Measurements from ENCODE around the gene NLGN2. TPM values are rescaled to one million over a fixed set of nuclear protein-coding genes. Genes with fewer than 3 reads are reported as not detected.

NLGN2 gene
- polyA plus RNA-seq, 4 donors: 0.22 to 6.1 (median 2.6) TPM

DNA sequence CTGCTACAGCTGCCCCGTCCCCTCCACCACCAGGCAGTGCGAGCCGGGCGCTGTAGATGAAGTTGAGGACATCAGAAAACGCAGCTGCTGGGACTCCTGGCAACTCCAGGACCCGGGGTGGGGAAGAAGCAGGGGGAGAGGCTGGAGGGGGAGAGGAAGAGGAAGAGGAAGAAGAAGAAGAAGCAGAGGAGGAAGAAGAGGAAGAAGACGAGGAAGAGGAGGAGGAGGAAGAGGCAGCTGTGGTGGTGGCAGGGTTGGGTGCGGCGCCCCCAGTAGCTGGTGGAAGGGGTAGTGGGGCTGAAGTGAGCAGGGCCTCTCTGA, 58.6 kb downstream of the NLGN2 start:
- FAIRE-seq: no peak
- peaks cover 3 to 78% (median 8%) of the 10 kb centered on the region in 3 donors for H3K36me3 ChIP-seq (ENCODE audit: control insufficient read depth in 3 of 3, insufficient read depth in 2 of 3, low read depth in 1 of 3, low read length in 3 of 3)
- no peak overlapping the region for H3K4me3 ChIP-seq (ENCODE audit: low read depth in 1 of 3, low read length in 3 of 3)
- DNase-seq: no peak
- peaks cover 0 to 3% (median 2%) of the 10 kb centered on the region in 3 donors for H3K4me1 ChIP-seq (ENCODE audit: control insufficient read depth in 3 of 3, insufficient read depth in 2 of 3, low read depth in 1 of 3, low read length in 2 of 3)
- H3K27ac ChIP-seq (ENCODE audit: low read depth in 1 of 3, low read length in 2 of 3): peak overlapping the region in 1 of 3 donors; percentile 41
- WGBS, 3 donors: 88 to 94% (median 90%) methylated on average over 9 of the region's 9 CpGs
- H3K9me3 ChIP-seq (ENCODE audit: control insufficient read depth in 2 of 2, insufficient read depth in 1 of 2, low read depth in 1 of 2, low read length in 1 of 2): no peaks in the 10 kb centered on the region
- H3K27me3 ChIP-seq (ENCODE audit: control insufficient read depth in 3 of 3, insufficient read depth in 3 of 3, low read length in 3 of 3): no peaks in the 10 kb centered on the region

DNA sequence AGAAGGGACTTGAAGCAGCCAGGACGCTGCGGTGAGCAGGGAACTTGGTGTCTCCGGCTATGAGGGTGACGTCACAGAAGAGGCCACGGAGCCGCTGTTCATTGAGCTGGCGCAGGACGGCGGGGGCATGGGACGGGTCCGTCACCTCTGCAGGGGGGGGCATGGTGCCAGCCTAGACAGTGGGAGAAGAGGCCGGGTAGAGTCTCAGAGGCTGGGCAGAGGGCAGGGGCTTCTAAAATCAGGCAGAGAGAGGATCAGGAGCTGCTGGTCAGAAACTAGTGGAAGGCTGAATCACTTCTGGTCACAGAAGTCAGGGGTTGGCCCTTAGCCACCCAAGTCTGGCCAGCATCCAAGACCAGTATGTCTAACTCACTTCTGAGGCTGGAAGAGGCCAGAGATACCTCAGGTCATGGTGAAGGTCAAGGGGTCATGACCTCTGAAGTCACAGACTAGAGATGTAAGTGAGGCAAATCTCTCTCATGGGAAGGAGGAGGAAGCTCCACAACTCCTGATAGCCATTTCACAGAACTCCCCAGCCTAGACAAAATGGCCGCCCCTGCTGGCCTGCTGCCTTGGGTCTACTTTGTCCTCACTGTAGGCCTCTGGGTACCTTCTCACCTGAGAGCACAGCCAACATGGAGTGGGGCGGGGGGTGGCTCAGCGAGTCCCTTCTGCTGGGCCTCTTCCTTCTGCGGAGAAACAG, 59.1 kb downstream of the NLGN2 start:
- Histone ChIP-seq H3K4me3 (ENCODE audit: low read depth in 1 of 3, low read length in 3 of 3) (no peak overlapping the region), H3K9me3 (ENCODE audit: control insufficient read depth in 2 of 2, insufficient read depth in 1 of 2, low read depth in 1 of 2, low read length in 1 of 2) (no peaks in the 10 kb centered on the region), H3K36me3 (ENCODE audit: control insufficient read depth in 3 of 3, insufficient read depth in 2 of 3, low read depth in 1 of 3, low read length in 3 of 3) (peaks cover 3 to 76% (median 8%) of the 10 kb centered on the region in 3 donors), H3K4me1 (ENCODE audit: control insufficient read depth in 3 of 3, insufficient read depth in 2 of 3, low read depth in 1 of 3, low read length in 2 of 3) (peaks cover 0 to 7% (median 2%) of the 10 kb centered on the region in 3 donors), H3K27me3 (ENCODE audit: control insufficient read depth in 3 of 3, insufficient read depth in 3 of 3, low read length in 3 of 3) (no peaks in the 10 kb centered on the region), H3K27ac (ENCODE audit: low read depth in 1 of 3, low read length in 2 of 3) (peak overlapping the region in 1 of 3 donors; percentile 41)
- FAIRE-seq: no peak
- 87 to 95% (median 88%) methylated on average over 15 to 16 of the region's 16 CpGs for WGBS, 3 donors
- DNase-seq: no peak

DNA sequence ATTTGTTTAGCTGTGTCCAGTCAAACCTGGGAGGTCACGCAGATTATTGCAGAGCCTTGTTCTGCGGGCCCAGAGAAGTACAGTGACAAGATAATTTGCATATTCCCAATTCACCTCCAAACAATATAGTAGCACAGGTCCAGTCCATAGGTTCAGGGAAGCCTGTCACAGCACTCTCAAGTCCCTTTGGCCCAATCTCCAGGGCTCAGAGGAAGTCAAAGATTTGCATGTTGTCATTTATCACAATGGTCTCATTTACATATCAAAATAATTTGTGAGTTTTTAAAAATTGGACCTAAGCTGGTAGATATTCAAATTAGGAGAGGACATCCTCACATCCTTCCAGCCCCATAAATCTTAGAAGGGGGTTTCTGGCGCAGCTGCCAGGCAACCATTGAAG, 59.9 kb downstream of the NLGN2 start:
- peaks cover 0 to 8% (median 2%) of the 10 kb centered on the region in 3 donors for H3K4me1 ChIP-seq (ENCODE audit: control insufficient read depth in 3 of 3, insufficient read depth in 2 of 3, low read depth in 1 of 3, low read length in 2 of 3)
- peak overlapping the region in 1 of 3 donors; percentile 41 for H3K27ac ChIP-seq (ENCODE audit: low read depth in 1 of 3, low read length in 2 of 3)
- H3K27me3 ChIP-seq (ENCODE audit: control insufficient read depth in 3 of 3, insufficient read depth in 3 of 3, low read length in 3 of 3): no peaks in the 10 kb centered on the region
- H3K36me3 ChIP-seq (ENCODE audit: control insufficient read depth in 3 of 3, insufficient read depth in 2 of 3, low read depth in 1 of 3, low read length in 3 of 3): peaks cover 2 to 74% (median 8%) of the 10 kb centered on the region in 3 donors
- FAIRE-seq (no peak), DNase-seq (no peak)
- H3K4me3 ChIP-seq (ENCODE audit: low read depth in 1 of 3, low read length in 3 of 3): no peak overlapping the region
- no peaks in the 10 kb centered on the region for H3K9me3 ChIP-seq (ENCODE audit: control insufficient read depth in 2 of 2, insufficient read depth in 1 of 2, low read depth in 1 of 2, low read length in 1 of 2)
- 84 to 96% (median 94%) methylated on average over 3 of the region's 3 CpGs for WGBS, 3 donors

DNA sequence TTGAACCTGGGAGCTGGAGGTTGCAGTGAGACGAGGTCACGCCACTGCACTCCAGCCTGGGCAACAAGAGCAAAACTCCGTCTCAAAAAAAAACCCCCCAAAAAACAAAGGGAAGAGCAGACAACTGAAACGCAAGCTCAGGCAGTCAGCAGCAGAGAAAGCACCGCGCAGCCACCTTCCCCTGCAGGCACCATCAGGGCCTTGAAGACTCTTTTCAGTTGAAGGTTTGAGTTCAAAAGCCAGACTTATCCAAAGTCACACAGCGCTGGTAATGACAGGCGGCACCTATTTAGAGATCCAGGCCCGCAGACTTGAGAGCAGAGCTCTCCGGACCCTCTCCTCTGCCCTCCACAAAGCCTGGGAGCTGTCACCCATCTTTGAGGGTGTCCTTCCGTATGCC, 60.6 kb downstream of the NLGN2 start:
- peaks cover 0 to 68% (median 7%) of the 10 kb centered on the region in 3 donors for H3K36me3 ChIP-seq (ENCODE audit: control insufficient read depth in 3 of 3, insufficient read depth in 2 of 3, low read depth in 1 of 3, low read length in 3 of 3)
- 93 to 96% (median 95%) methylated on average over 11 of the region's 11 CpGs for WGBS, 3 donors
- no peaks in the 10 kb centered on the region for H3K27me3 ChIP-seq (ENCODE audit: control insufficient read depth in 3 of 3, insufficient read depth in 3 of 3, low read length in 3 of 3)
- no peak overlapping the region for H3K27ac ChIP-seq (ENCODE audit: low read depth in 1 of 3, low read length in 2 of 3)
- DNase-seq (no peak), FAIRE-seq (no peak)
- H3K9me3 ChIP-seq (ENCODE audit: control insufficient read depth in 2 of 2, insufficient read depth in 1 of 2, low read depth in 1 of 2, low read length in 1 of 2): no peaks in the 10 kb centered on the region
- H3K4me3 ChIP-seq (ENCODE audit: low read depth in 1 of 3, low read length in 3 of 3): no peak overlapping the region
- peaks cover 0 to 8% (median 2%) of the 10 kb centered on the region in 3 donors for H3K4me1 ChIP-seq (ENCODE audit: control insufficient read depth in 3 of 3, insufficient read depth in 2 of 3, low read depth in 1 of 3, low read length in 2 of 3)

DNA sequence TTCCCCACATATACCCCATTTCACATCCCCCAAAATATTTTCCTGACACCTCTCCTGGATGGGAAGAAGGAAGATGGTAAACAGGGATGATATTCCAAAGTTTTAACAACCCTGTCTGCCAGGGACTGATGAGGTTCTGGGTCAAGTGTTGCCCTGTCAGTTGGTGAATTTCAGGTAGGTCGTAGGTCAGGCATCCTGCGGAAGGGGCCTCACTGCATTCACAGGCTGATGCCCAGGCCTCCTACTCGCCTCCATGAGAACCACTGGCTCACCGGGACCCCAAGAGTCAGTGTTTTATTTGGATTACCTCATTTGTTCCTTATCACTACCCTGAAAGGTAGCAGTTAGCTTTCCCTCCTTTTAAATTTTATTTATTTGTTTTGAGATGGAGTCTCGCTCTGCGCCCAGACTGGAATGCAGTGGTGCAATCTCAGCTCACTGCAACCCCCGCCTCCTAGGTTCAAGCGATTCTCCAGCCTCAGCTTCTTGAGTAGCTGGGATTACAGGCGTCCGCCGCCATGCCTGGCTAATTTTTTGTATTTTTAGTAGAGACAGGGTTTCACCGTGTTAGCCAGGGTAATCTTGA, 61.3 kb downstream of the NLGN2 start:
- H3K4me1 ChIP-seq (ENCODE audit: control insufficient read depth in 3 of 3, insufficient read depth in 2 of 3, low read depth in 1 of 3, low read length in 2 of 3): peaks cover 0 to 8% (median 2%) of the 10 kb centered on the region in 3 donors

More for the DNA sequence above, 61.3 kb downstream of the NLGN2 start:
- H3K27ac ChIP-seq (ENCODE audit: low read depth in 1 of 3, low read length in 2 of 3): no peak overlapping the region
- H3K9me3 ChIP-seq (ENCODE audit: control insufficient read depth in 2 of 2, insufficient read depth in 1 of 2, low read depth in 1 of 2, low read length in 1 of 2): no peaks in the 10 kb centered on the region
- 83 to 85% (median 84%) methylated on average over 12 of the region's 12 CpGs for WGBS, 3 donors
- H3K4me3 ChIP-seq (ENCODE audit: low read depth in 1 of 3, low read length in 3 of 3): no peak overlapping the region
- DNase-seq: no peak
- FAIRE-seq: no peak
- no peaks in the 10 kb centered on the region for H3K27me3 ChIP-seq (ENCODE audit: control insufficient read depth in 3 of 3, insufficient read depth in 3 of 3, low read length in 3 of 3)
- peaks cover 0 to 68% (median 5%) of the 10 kb centered on the region in 3 donors for H3K36me3 ChIP-seq (ENCODE audit: control insufficient read depth in 3 of 3, insufficient read depth in 2 of 3, low read depth in 1 of 3, low read length in 3 of 3)

Other genes starting within 250 kb of the NLGN2 start
- gene ASGR1, start 228.5 kb upstream of the NLGN2 start, polyA plus RNA-seq: 1 to 10 TPM; 1.9 to 2.9 (median 2.7) TPM
- 1 to 10 TPM in 3 of 4 donors, under 1 TPM in 1; 0.67 to 9.2 (median 4.2) TPM for gene DLG4, start 188.0 kb upstream of the NLGN2 start, polyA plus RNA-seq
- 1,000 to 10,000 TPM in 2 of 4 donors, 100 to 1,000 TPM in 2; 424 to 2,630 (median 1,444) TPM for gene ACADVL, start 187.9 kb upstream of the NLGN2 start, polyA plus RNA-seq
- gene DVL2, start 173.3 kb upstream of the NLGN2 start, polyA plus RNA-seq: 10 to 100 TPM in 3 of 4 donors, 1 to 10 TPM in 1; 8.1 to 44.4 (median 16.0) TPM
- 10 to 100 TPM; 26.4 to 44.3 (median 36.0) TPM for gene PHF23, start 168.4 kb upstream of the NLGN2 start, polyA plus RNA-seq
- gene GABARAP, start 165.4 kb upstream of the NLGN2 start, polyA plus RNA-seq: 1,000 to 10,000 TPM in 1 of 4 donors, 100 to 1,000 TPM in 3; 541 to 1,100 (median 797) TPM
- gene CTDNEP1, start 156.1 kb upstream of the NLGN2 start, polyA plus RNA-seq: 100 to 1,000 TPM in 2 of 4 donors, 10 to 100 TPM in 2; 70.0 to 132 (median 89.3) TPM
- gene ELP5, start 155.6 kb upstream of the NLGN2 start, polyA plus RNA-seq: 10 to 100 TPM; 31.3 to 84.6 (median 45.4) TPM
- gene CLDN7, start 145.4 kb upstream of the NLGN2 start, polyA plus RNA-seq: 100 to 1,000 TPM; 309 to 561 (median 332) TPM
- gene SLC2A4, start 126.1 kb upstream of the NLGN2 start, polyA plus RNA-seq: 1 to 10 TPM in 2 of 4 donors, under 1 TPM in 2; 0.31 to 5.0 (median 1.2) TPM
- 10 to 100 TPM in 2 of 4 donors, 1 to 10 TPM in 2; 4.0 to 49.6 (median 11.1) TPM for gene YBX2, start 113.2 kb upstream of the NLGN2 start, polyA plus RNA-seq
- gene EIF5A, start 100.2 kb upstream of the NLGN2 start, polyA plus RNA-seq: 100 to 1,000 TPM; 238 to 606 (median 340) TPM
- gene GPS2, start 92.5 kb upstream of the NLGN2 start, polyA plus RNA-seq: 100 to 1,000 TPM in 2 of 4 donors, 10 to 100 TPM in 2; 48.3 to 152 (median 86.3) TPM
- 10 to 100 TPM; 14.3 to 36.9 (median 22.7) TPM for gene NEURL4, start 78.5 kb upstream of the NLGN2 start, polyA plus RNA-seq
- 10 to 100 TPM in 1 of 4 donors, 1 to 10 TPM in 3; 3.8 to 43.5 (median 8.5) TPM for gene ACAP1, start 71.3 kb upstream of the NLGN2 start, polyA plus RNA-seq
- 1 to 10 TPM; 6.0 to 8.6 (median 7.9) TPM for gene KCTD11, start 55.7 kb upstream of the NLGN2 start, polyA plus RNA-seq
- gene TMEM95, start 52.7 kb upstream of the NLGN2 start, polyA plus RNA-seq: not detected
- 10 to 100 TPM in 2 of 4 donors, 1 to 10 TPM in 2; 8.8 to 16.3 (median 10.7) TPM for gene TNK1, start 26.8 kb upstream of the NLGN2 start, polyA plus RNA-seq
- gene PLSCR3, start 13.3 kb upstream of the NLGN2 start, polyA plus RNA-seq: 10 to 100 TPM in 3 of 4 donors, 1 to 10 TPM in 1; 6.3 to 18.0 (median 13.6) TPM
- 100 to 1,000 TPM; 193 to 771 (median 385) TPM for gene TMEM256, start 3.7 kb upstream of the NLGN2 start, polyA plus RNA-seq
- gene SPEM1, start 12.5 kb downstream of the NLGN2 start, polyA plus RNA-seq: not detected
- gene SPEM2, start 17.8 kb downstream of the NLGN2 start, polyA plus RNA-seq: not detected
- not detected for gene SPEM3, start 21.0 kb downstream of the NLGN2 start, polyA plus RNA-seq
- 10 to 100 TPM in 2 of 4 donors, 1 to 10 TPM in 2; 9.3 to 14.9 (median 10.2) TPM for gene TMEM102, start 27.6 kb downstream of the NLGN2 start, polyA plus RNA-seq
- gene FGF11, start 31.7 kb downstream of the NLGN2 start, polyA plus RNA-seq: under 1 TPM in 2 of 4 donors, not detected in 2; 0.61 to 0.86 TPM
- gene CHRNB1, start 37.2 kb downstream of the NLGN2 start, polyA plus RNA-seq: 10 to 100 TPM in 3 of 4 donors, 1 to 10 TPM in 1; 8.4 to 11.9 (median 10.4) TPM
- 10 to 100 TPM in 2 of 4 donors, 1 to 10 TPM in 2; 7.6 to 76.4 (median 12.4) TPM for gene ZBTB4, start 71.8 kb downstream of the NLGN2 start, polyA plus RNA-seq
- gene SLC35G6, start 73.6 kb downstream of the NLGN2 start, polyA plus RNA-seq: under 1 TPM in 1 of 4 donors, not detected in 3; 0.49 TPM
- gene POLR2A, start 76.5 kb downstream of the NLGN2 start, polyA plus RNA-seq: 100 to 1,000 TPM in 1 of 4 donors, 10 to 100 TPM in 2, 1 to 10 TPM in 1; 10.0 to 104 (median 20.8) TPM
- 10 to 100 TPM in 3 of 4 donors, 1 to 10 TPM in 1; 8.1 to 31.1 (median 22.1) TPM for gene TNFSF12, start 141.2 kb downstream of the NLGN2 start, polyA plus RNA-seq
- gene TNFSF13, start 150.9 kb downstream of the NLGN2 start, polyA plus RNA-seq: 100 to 1,000 TPM in 1 of 4 donors, 10 to 100 TPM in 3; 23.0 to 107 (median 28.5) TPM
- 10 to 100 TPM; 39.8 to 66.7 (median 53.3) TPM for gene SENP3, start 154.1 kb downstream of the NLGN2 start, polyA plus RNA-seq
- 100 to 1,000 TPM in 3 of 4 donors, 10 to 100 TPM in 1; 60.2 to 708 (median 171) TPM for gene CD68, start 171.8 kb downstream of the NLGN2 start, polyA plus RNA-seq
- 100 to 1,000 TPM in 2 of 4 donors, 10 to 100 TPM in 2; 69.7 to 126 (median 96.4) TPM for gene MPDU1, start 176.0 kb downstream of the NLGN2 start, polyA plus RNA-seq
- gene SOX15, start 182.2 kb downstream of the NLGN2 start, polyA plus RNA-seq: 1 to 10 TPM in 2 of 4 donors, not detected in 2; 1.2 to 1.3 TPM
- 10 to 100 TPM; 25.1 to 41.1 (median 30.9) TPM for gene FXR2, start 207.1 kb downstream of the NLGN2 start, polyA plus RNA-seq
- 1,000 to 10,000 TPM in 2 of 4 donors, 100 to 1,000 TPM in 2; 204 to 1,210 (median 689) TPM for gene SAT2, start 220.0 kb downstream of the NLGN2 start, polyA plus RNA-seq
- 10 to 100 TPM in 3 of 4 donors, 1 to 10 TPM in 1; 2.6 to 38.8 (median 20.6) TPM for gene SHBG, start 222.3 kb downstream of the NLGN2 start, polyA plus RNA-seq
- gene ATP1B2, start 243.1 kb downstream of the NLGN2 start, polyA plus RNA-seq: 1 to 10 TPM in 2 of 4 donors, not detected in 2; 1.1 to 1.9 TPM